NCI-H226 (cell line): ENCODE data around the gene CA5B.
"Not testable (repeated sequence)": the region's sequence is repeated elsewhere in the genome, so short reads cannot be mapped to it uniquely, and the experiment has no call there.

Source experiments
- DNase-seq: peaks from one replicate; pipeline ENCODE4 v3.0.0-alpha.2; 2015

CA5B gene

GRCh38 chrX:15815779-15816437, 77.8 kb downstream of the CA5B start:
- no peak for DNase-seq

- no peak for DNase-seq
Observed at GRCh38 chrX:15816438-15816809, 78.4 kb downstream of the CA5B start.

DNA sequence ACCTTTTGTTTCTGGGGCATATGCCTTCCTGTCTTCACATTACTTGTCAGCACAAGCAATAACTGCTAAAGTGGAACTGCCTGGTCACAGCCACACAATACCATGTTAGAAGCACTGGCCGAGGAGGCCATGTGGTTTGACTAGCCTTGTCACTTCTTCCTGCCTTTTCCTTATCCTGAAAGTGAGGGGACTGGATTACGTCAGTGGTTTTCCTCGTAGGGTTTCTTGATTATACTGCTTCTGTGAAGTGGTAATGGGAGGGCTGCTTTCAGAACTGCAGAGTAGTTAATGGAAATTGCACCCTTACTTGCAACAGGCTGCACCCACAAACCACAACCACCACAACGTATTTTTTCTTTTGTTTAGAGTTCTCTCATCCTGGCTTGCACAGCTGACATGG, 78.8 kb downstream of the CA5B start:
- no peak for DNase-seq

DNA sequence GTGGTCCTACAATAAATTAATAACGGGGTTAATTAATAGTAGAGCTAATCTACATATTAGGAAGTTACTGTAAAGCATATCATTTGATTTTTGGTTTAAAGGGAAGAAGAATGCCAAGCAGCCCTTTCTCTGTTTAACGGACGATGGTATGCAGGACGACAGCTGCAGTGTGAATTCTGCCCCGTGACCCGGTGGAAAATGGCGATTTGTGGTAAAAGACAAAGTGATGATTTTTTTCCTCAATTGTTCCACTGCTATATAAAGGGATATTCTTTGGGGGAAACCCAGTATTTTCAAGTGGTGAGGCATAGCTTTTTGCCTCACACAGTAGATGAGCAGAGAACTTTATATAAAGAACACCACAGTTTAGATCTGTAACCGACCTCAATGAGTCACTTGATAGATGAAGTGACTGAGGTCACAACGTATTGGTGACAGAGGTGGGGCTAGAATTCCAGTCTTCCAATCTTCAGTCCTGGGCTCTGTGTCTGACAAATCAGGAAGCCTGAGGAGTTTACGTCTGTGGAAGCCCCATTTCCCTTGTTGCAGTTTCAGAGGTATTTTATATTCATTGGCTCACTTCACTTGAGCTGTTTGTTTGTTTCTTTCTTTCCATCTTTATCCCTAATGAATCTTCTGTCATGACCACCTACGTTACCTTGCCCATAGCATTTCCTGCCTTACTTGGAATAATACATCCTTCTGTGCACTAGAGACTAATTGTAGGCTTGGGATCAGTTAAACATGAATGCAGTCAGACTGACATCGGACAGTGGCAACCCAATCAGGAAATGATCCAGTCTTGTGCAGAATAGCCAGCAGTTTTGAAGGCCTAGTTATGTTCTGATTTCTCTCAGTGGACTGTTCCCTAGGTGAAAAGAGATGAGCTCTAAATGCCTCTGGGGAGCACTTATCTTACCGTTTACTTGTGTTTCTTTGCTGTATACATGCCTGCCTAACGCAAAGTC, 82.3 kb downstream of the CA5B start:
- DNase-seq, result no peak

DNA sequence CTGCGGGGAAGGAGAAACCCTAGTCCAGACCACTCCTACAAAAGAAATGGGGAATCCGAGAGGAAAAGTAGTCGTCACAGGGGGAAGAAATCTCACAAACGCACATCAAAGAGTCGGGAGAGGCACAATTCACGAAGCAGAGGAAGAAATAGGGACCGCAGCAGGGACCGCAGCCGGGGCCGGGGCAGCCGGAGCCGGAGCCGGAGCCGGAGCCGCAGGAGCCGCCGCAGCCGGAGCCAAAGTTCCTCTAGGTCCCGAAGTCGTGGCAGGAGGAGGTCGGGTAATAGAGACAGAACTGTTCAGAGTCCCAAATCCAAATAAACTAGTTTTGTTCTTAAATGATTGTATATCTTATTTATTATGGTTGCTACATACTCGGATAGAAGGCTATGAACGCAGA, 84.9 kb downstream of the CA5B start:
- no peak for DNase-seq

DNA sequence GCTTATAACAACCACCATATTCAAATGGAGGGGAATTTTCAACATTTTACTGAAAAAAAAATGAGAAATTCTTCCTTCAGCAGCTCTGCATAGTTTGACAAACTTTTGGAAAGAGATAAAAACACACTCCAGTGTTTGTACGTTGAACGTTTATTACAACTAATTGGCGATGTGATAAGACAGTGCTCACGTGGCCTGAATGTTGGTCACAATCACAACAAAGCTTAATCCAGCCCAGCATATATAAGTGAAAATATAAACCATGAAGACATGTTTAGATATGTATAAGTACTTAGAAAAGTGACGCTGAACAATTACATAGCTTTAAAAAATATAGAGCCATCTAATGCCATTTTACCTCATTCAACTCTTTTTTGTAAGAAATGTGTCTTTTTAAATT, 87.9 kb downstream of the CA5B start:
- DNase-seq, result no peak

DNA sequence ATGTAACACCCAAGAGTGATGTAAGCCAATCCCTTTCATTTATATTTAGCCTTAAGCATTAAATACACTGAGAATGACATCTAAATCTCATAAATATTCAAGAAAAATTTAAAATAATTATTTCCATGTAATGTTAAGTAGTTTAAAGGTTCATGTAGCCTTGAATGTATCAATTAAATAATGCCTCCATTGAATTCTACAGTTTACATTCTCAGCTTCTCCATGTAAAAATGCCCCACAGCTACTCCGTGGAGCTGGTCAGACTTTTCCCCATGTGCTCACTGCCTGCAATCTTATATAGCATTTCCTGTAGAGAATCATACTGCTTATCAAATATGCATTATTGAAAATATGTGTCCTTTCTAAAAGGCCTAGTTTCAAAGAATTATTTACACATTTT, 91.1 kb downstream of the CA5B start:
- DNase-seq, result no peak

GRCh38 chrX:15831347-15831746, 93.3 kb downstream of the CA5B start:
- not testable (repeated sequence) for DNase-seq

DNA sequence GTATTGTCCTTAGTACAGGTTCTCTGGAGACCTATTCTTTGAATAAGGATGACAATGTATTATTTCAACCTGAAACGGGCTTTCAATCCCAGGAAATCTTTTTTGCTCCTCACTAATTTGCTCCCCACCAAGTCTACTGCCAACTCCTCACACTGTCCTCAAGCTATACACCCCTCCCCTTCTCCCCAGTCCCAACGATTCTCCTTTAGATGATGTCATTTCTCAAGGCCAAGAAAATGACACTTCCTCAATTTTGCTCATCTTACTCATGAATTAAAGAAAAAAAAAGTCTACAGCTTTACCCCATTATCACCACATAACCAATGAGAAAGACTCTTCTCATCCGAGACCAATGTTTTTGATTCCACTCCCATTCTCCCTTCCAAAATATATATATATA, 96.0 kb downstream of the CA5B start:
- no peak for DNase-seq

GRCh38 chrX:15834827-15835595, 96.9 kb downstream of the CA5B start:
- DNase-seq, result no peak
